ENCODE results near the gene DNM1L.
"Not testable (repeated sequence)": the region's sequence is repeated elsewhere in the genome, so short reads cannot be mapped to it uniquely, and the experiment has no call there.

The DNM1L gene

GRCh38 chr12:32692358-32692757 is 13.3 kb downstream of the DNM1L start:
- Histone ChIP-seq H3K27me3 (no peaks in the 10 kb centered on the region), H3K9me3 (peaks cover 59% of the 10 kb centered on the region), H3K4me1 (no peaks in the 10 kb centered on the region; the same call in 1 of the 2 replicates), H3K27ac (no peak overlapping the region), H4K20me1 (peaks cover 59% of the 10 kb centered on the region; the same call in 1 of the 2 replicates), H3K9ac (no peak overlapping the region), H3K4me3 (no peak overlapping the region), H3K4me2 (no peak overlapping the region), H3K36me3 (peaks cover 57% of the 10 kb centered on the region)
- no peak for TF ChIP-seq Cebpa-rat (IDR thresholded peaks at IDR 0.05)

- Histone ChIP-seq H3K27me3 (no peaks in the 10 kb centered on the region), H3K27ac (no peak overlapping the region), H3K4me3 (no peak overlapping the region), H3K9me3 (peaks cover 52% of the 10 kb centered on the region), H3K9ac (no peak overlapping the region), H3K36me3 (peaks cover 50% of the 10 kb centered on the region), H3K4me2 (no peak overlapping the region), H3K4me1 (peaks cover 1% of the 10 kb centered on the region; the same call in 1 of the 2 replicates), H4K20me1 (peaks cover 56% of the 10 kb centered on the region; the same call in 1 of the 2 replicates)
- no peak for TF ChIP-seq Cebpa-rat (IDR thresholded peaks at IDR 0.05)
Observed at GRCh38 chr12:32693036-32693435, 13.9 kb downstream of the DNM1L start.

GRCh38 chr12:32695787-32696186 is 16.7 kb downstream of the DNM1L start:
- Histone ChIP-seq H4K20me1 (peaks cover 61% of the 10 kb centered on the region), H3K4me2 (no peak overlapping the region), H3K9ac (no peak overlapping the region), H3K9me3 (peaks cover 35% of the 10 kb centered on the region), H3K27me3 (no peaks in the 10 kb centered on the region), H3K36me3 (peaks cover 44% of the 10 kb centered on the region), H3K4me1 (peaks cover 5% of the 10 kb centered on the region; the same call in 1 of the 2 replicates), H3K27ac (no peak overlapping the region), H3K4me3 (no peak overlapping the region)
- no peak for TF ChIP-seq Cebpa-rat (IDR thresholded peaks at IDR 0.05)

- Histone ChIP-seq H4K20me1 (peaks cover 59% of the 10 kb centered on the region), H3K4me1 (peaks cover 5% of the 10 kb centered on the region; the same call in 1 of the 2 replicates), H3K27me3 (no peaks in the 10 kb centered on the region), H3K4me2 (no peak overlapping the region), H3K4me3 (no peak overlapping the region), H3K27ac (no peak overlapping the region), H3K9ac (no peak overlapping the region), H3K9me3 (peaks cover 27% of the 10 kb centered on the region), H3K36me3 (peaks cover 45% of the 10 kb centered on the region)
- TF ChIP-seq Cebpa-rat (IDR thresholded peaks at IDR 0.05), result no peak
Observed at GRCh38 chr12:32697445-32697844, 18.3 kb downstream of the DNM1L start.

GRCh38 chr12:32698285-32698684 is 19.2 kb downstream of the DNM1L start:
- Histone ChIP-seq H3K27me3 (no peaks in the 10 kb centered on the region), H3K27ac (no peak overlapping the region), H3K9ac (no peak overlapping the region), H3K36me3 (peaks cover 46% of the 10 kb centered on the region), H3K9me3 (peaks cover 27% of the 10 kb centered on the region), H4K20me1 (peaks cover 52% of the 10 kb centered on the region), H3K4me3 (no peak overlapping the region), H3K4me1 (peaks cover 5% of the 10 kb centered on the region; the same call in 1 of the 2 replicates), H3K4me2 (no peak overlapping the region)
- TF ChIP-seq Cebpa-rat (IDR thresholded peaks at IDR 0.05), result no peak

GRCh38 chr12:32699437-32699836 is 20.3 kb downstream of the DNM1L start:
- peaks cover 45% of the 10 kb centered on the region for H4K20me1 ChIP-seq
- H3K9me3 ChIP-seq, result peaks cover 19% of the 10 kb centered on the region
- H3K4me3 ChIP-seq, H3K4me2 ChIP-seq, H3K9ac ChIP-seq, H3K4me1 ChIP-seq, H3K27me3 ChIP-seq, H3K27ac ChIP-seq: not testable (repeated sequence)
- H3K36me3 ChIP-seq, result peaks cover 38% of the 10 kb centered on the region

GRCh38 chr12:32702473-32702872 is 23.4 kb downstream of the DNM1L start:
- no peak overlapping the region for H3K27ac ChIP-seq
- no peaks in the 10 kb centered on the region for H3K9me3 ChIP-seq
- 0 out of 2 replicates have a peak, but pooled peaks cover 5% of the 10 kb centered on the region for H3K4me1 ChIP-seq
- no peak overlapping the region for H3K4me3 ChIP-seq
- H3K27me3 ChIP-seq, result no peaks in the 10 kb centered on the region
- H3K9ac ChIP-seq, result no peak overlapping the region
- TF ChIP-seq Cebpa-rat (IDR thresholded peaks at IDR 0.05), result no peak
- H3K4me2 ChIP-seq, result no peak overlapping the region
- H3K36me3 ChIP-seq, result peaks cover 36% of the 10 kb centered on the region
- H4K20me1 ChIP-seq, result peaks cover 43% of the 10 kb centered on the region

GRCh38 chr12:32702946-32703345 is 23.8 kb downstream of the DNM1L start:
- H3K4me3 ChIP-seq, result no peak overlapping the region
- no peaks in the 10 kb centered on the region for H3K27me3 ChIP-seq
- H4K20me1 ChIP-seq, result peaks cover 41% of the 10 kb centered on the region
- H3K4me2 ChIP-seq, result no peak overlapping the region
- H3K9ac ChIP-seq, result no peak overlapping the region
- H3K36me3 ChIP-seq, result peaks cover 40% of the 10 kb centered on the region
- no peak overlapping the region for H3K27ac ChIP-seq
- H3K4me1 ChIP-seq, result 0 out of 2 replicates have a peak, but pooled peaks cover 4% of the 10 kb centered on the region
- no peak for TF ChIP-seq Cebpa-rat (IDR thresholded peaks at IDR 0.05)
- no peaks in the 10 kb centered on the region for H3K9me3 ChIP-seq

GRCh38 chr12:32705783-32706182 is 26.7 kb downstream of the DNM1L start:
- TF ChIP-seq Cebpa-rat (IDR thresholded peaks at IDR 0.05), result no peak
- H4K20me1 ChIP-seq, result peaks cover 14% of the 10 kb centered on the region; the same call in 1 of the 2 replicates
- H3K27ac ChIP-seq, result no peak overlapping the region
- no peaks in the 10 kb centered on the region for H3K4me1 ChIP-seq
- no peak overlapping the region for H3K4me3 ChIP-seq
- H3K36me3 ChIP-seq, result peaks cover 53% of the 10 kb centered on the region
- no peak overlapping the region for H3K9ac ChIP-seq
- no peaks in the 10 kb centered on the region for H3K9me3 ChIP-seq
- H3K4me2 ChIP-seq, result no peak overlapping the region
- no peaks in the 10 kb centered on the region for H3K27me3 ChIP-seq

- TF ChIP-seq Cebpa-rat (IDR thresholded peaks at IDR 0.05), result no peak
- H3K36me3 ChIP-seq, result peaks cover 54% of the 10 kb centered on the region
- H3K4me2 ChIP-seq, result no peak overlapping the region
- H4K20me1 ChIP-seq, result 0 out of 2 replicates have a peak, but pooled peaks cover 10% of the 10 kb centered on the region
- H3K27me3 ChIP-seq, result no peaks in the 10 kb centered on the region
- H3K4me3 ChIP-seq, result no peak overlapping the region
- no peaks in the 10 kb centered on the region for H3K4me1 ChIP-seq
- no peak overlapping the region for H3K27ac ChIP-seq
- H3K9me3 ChIP-seq, result no peaks in the 10 kb centered on the region
- no peak overlapping the region for H3K9ac ChIP-seq
Observed at GRCh38 chr12:32706335-32707024, 27.4 kb downstream of the DNM1L start.

Data from BLaER1 (cell line).